Brain pericyte (primary cell): ENCODE measurements around the gene DUSP7.

Source experiments
- DNase-seq: peaks from one replicate; pipeline ENCODE4 v3.0.0-alpha.2; 2012; ENCODE audit warnings: low read depth, low spot score

Gene DUSP7

GRCh38 chr3:52007291-52007690 is 49.1 kb downstream of the DUSP7 start:
- no peak for DNase-seq

- DNase-seq = no peak
Observed at GRCh38 chr3:52006820-52007133, 49.6 kb downstream of the DUSP7 start.

GRCh38 chr3:52006017-52006819 is 50.2 kb downstream of the DUSP7 start:
- no peak for DNase-seq

- no peak for DNase-seq
Observed at GRCh38 chr3:52005571-52005986, 50.8 kb downstream of the DUSP7 start.

- no peak for DNase-seq
Observed at GRCh38 chr3:52004906-52005395, 51.4 kb downstream of the DUSP7 start.

GRCh38 chr3:52004163-52004787 is 52.1 kb downstream of the DUSP7 start:
- no peak for DNase-seq

GRCh38 chr3:52002748-52003147 is 53.6 kb downstream of the DUSP7 start:
- no peak for DNase-seq

GRCh38 chr3:52001443-52001974 is 54.9 kb downstream of the DUSP7 start:
- DNase-seq = no peak

- DNase-seq = no peak
Observed at GRCh38 chr3:51999846-52000245, 56.5 kb downstream of the DUSP7 start.
